Activated naive CD8-positive, alpha-beta T cell treated with anti-CD3 and anti-CD28 coated beads, Interleukin-2, amount 50 U/mL, for 24 hours (primary cell): Measurements from ENCODE around the gene BRSK1.

Source experiments
- ATAC-seq: fragments of 150-1000 bp; cut with Tn5 transposase; one replicate; pipeline ENCODE4 v1.10.0; 2021
- DNase-seq: peaks from one replicate; pipeline ENCODE4 v3.0.0; 2021
- H3K27ac Mint-ChIP-seq: one replicate; pipeline ENCODE4 v1.8.0; 2021; ENCODE audit warnings: mild to moderate bottlenecking, mixed read lengths
- H3K27me3 Mint-ChIP-seq: one replicate; pipeline ENCODE4 v1.8.0; 2021; ENCODE audit warnings: mixed read lengths
- H3K36me3 Mint-ChIP-seq: one replicate; pipeline ENCODE4 v1.8.0; 2021; ENCODE audit warnings: low read depth, mixed read lengths
- H3K4me1 Mint-ChIP-seq: one replicate; pipeline ENCODE4 v1.8.0; 2021; ENCODE audit warnings: mixed read lengths
- H3K4me3 Mint-ChIP-seq: one replicate; pipeline ENCODE4 v1.8.0; 2021; ENCODE audit warnings: mild to moderate bottlenecking, moderate library complexity, mixed read lengths
- H3K9me3 Mint-ChIP-seq: one replicate; pipeline ENCODE4 v1.8.0; 2021; ENCODE audit warnings: mixed read lengths

The BRSK1 gene

GRCh38 chr19:55352549-55353145 lies 68.8 kb downstream of the BRSK1 start:
- ATAC-seq (no peak), DNase-seq (no peak)
- Mint-ChIP-seq H3K27ac (no peak overlapping the region), H3K27me3 (peaks cover 53% of the 10 kb centered on the region), H3K36me3 (no peaks in the 10 kb centered on the region), H3K4me1 (peaks cover 18% of the 10 kb centered on the region), H3K4me3 (peak overlapping the region; percentile 62), H3K9me3 (no peaks in the 10 kb centered on the region)

- peak overlapping the region; percentile 62 for H3K4me3 Mint-ChIP-seq
- H3K27me3 Mint-ChIP-seq, result peaks cover 53% of the 10 kb centered on the region
- no peaks in the 10 kb centered on the region for H3K36me3 Mint-ChIP-seq
- H3K9me3 Mint-ChIP-seq, result no peaks in the 10 kb centered on the region
- peaks cover 18% of the 10 kb centered on the region for H3K4me1 Mint-ChIP-seq
- no peak for ATAC-seq
- no peak overlapping the region for H3K27ac Mint-ChIP-seq
- DNase-seq, result no peak
Measured at GRCh38 chr19:55353356-55353802, 69.6 kb downstream of the BRSK1 start.

- Mint-ChIP-seq H3K4me3 (peak overlapping the region; percentile 62), H3K27ac (no peak overlapping the region), H3K4me1 (peaks cover 18% of the 10 kb centered on the region), H3K36me3 (no peaks in the 10 kb centered on the region), H3K9me3 (no peaks in the 10 kb centered on the region), H3K27me3 (peaks cover 53% of the 10 kb centered on the region)
- DNase-seq (peak; percentile 75), ATAC-seq (peak; percentile 79)
Measured at GRCh38 chr19:55353803-55354697, 70.3 kb downstream of the BRSK1 start.

- H3K27me3 Mint-ChIP-seq, result peaks cover 53% of the 10 kb centered on the region
- peak within 1 kb of the TSS; percentile 62 for H3K4me3 Mint-ChIP-seq
- H3K9me3 Mint-ChIP-seq, result no peaks in the 10 kb centered on the region
- H3K36me3 Mint-ChIP-seq, result no peaks in the 10 kb centered on the region
- peaks cover 18% of the 10 kb centered on the region for H3K4me1 Mint-ChIP-seq
- DNase-seq, result no peak
- ATAC-seq, result no peak
- no peak within 1 kb of the TSS for H3K27ac Mint-ChIP-seq
Measured at GRCh38 chr19:55354698-55355212, 71.0 kb downstream of the BRSK1 start, which contains the start of gene COX6B2. COX6B2 (minus strand) TSS chr19:55354719; CDS start chr19:55354521, 198 bp downstream.

- Mint-ChIP-seq H3K27ac (no peak overlapping the region), H3K27me3 (peaks cover 53% of the 10 kb centered on the region), H3K36me3 (no peaks in the 10 kb centered on the region), H3K4me1 (peaks cover 18% of the 10 kb centered on the region), H3K9me3 (no peaks in the 10 kb centered on the region), H3K4me3 (no peak overlapping the region)
- DNase-seq (no peak), ATAC-seq (no peak)
Measured at GRCh38 chr19:55355213-55355821, 71.5 kb downstream of the BRSK1 start.

- Mint-ChIP-seq H3K9me3 (no peaks in the 10 kb centered on the region), H3K36me3 (no peaks in the 10 kb centered on the region), H3K4me3 (no peak overlapping the region), H3K27ac (no peak overlapping the region), H3K27me3 (peaks cover 26% of the 10 kb centered on the region), H3K4me1 (peaks cover 3% of the 10 kb centered on the region)
- ATAC-seq, result no peak
- no peak for DNase-seq
Measured at GRCh38 chr19:55358493-55358892, 74.7 kb downstream of the BRSK1 start.

- Mint-ChIP-seq H3K9me3 (no peaks in the 10 kb centered on the region), H3K4me1 (no peaks in the 10 kb centered on the region), H3K36me3 (no peaks in the 10 kb centered on the region), H3K27me3 (peaks cover 21% of the 10 kb centered on the region), H3K4me3 (no peak overlapping the region), H3K27ac (no peak overlapping the region)
- ATAC-seq (no peak), DNase-seq (no peak)
Measured at GRCh38 chr19:55358943-55359908, 75.4 kb downstream of the BRSK1 start.

- Mint-ChIP-seq H3K36me3 (no peaks in the 10 kb centered on the region), H3K4me3 (no peak overlapping the region), H3K27me3 (peaks cover 12% of the 10 kb centered on the region), H3K27ac (no peak overlapping the region), H3K9me3 (no peaks in the 10 kb centered on the region), H3K4me1 (no peaks in the 10 kb centered on the region)
- DNase-seq, result no peak
- ATAC-seq, result no peak
Measured at GRCh38 chr19:55360902-55361301, 77.1 kb downstream of the BRSK1 start.
